Amygdala (tissue), 56 donors: ENCODE data around the gene RNF103.
A peak's percentile ranks its signal among the peaks of the same experiment; 100 is the strongest.

Source experiments
- DNase-seq, 56 donors: peaks; one replicate each; lab custom pipeline; 2025; lab: John Stamatoyannopoulos, UW

Gene RNF103

GRCh38 chr2:86570059-86570458 is 53.6 kb downstream of the RNF103 start:
- DNase-seq = no peak

GRCh38 chr2:86566821-86567190 is 56.9 kb downstream of the RNF103 start:
- no peak for DNase-seq

GRCh38 chr2:86566158-86566820 is 57.4 kb downstream of the RNF103 start:
- peak in 21 of 56 donors; percentile 1 to 63 (median 13) for DNase-seq

GRCh38 chr2:86563650-86564061 is 60.0 kb downstream of the RNF103 start:
- DNase-seq = peak in 1 of 56 donors; percentile 32

GRCh38 chr2:86562922-86563649 is 60.6 kb downstream of the RNF103 start, which contains the start of gene CHMP3:
CHMP3 (minus strand) TSS chr2:86563443; CDS start chr2:86563348, 95 bp downstream.
- peak; percentile 74 to 99 (median 92) for DNase-seq

- peak in 1 of 56 donors; percentile 13 for DNase-seq
Observed at GRCh38 chr2:86562485-86562921, 61.2 kb downstream of the RNF103 start.

GRCh38 chr2:86557836-86558235 is 65.8 kb downstream of the RNF103 start:
- no peak for DNase-seq

GRCh38 chr2:86556508-86556907 is 67.2 kb downstream of the RNF103 start:
- no peak for DNase-seq
